ENCODE data around the gene SYMPK. TPM values are rescaled to one million over a fixed set of nuclear protein-coding genes. Genes with fewer than 3 reads are reported as not detected.

Gene SYMPK
- total RNA-seq, 1 donor from 2014 or later, result 93.0 TPM

DNA sequence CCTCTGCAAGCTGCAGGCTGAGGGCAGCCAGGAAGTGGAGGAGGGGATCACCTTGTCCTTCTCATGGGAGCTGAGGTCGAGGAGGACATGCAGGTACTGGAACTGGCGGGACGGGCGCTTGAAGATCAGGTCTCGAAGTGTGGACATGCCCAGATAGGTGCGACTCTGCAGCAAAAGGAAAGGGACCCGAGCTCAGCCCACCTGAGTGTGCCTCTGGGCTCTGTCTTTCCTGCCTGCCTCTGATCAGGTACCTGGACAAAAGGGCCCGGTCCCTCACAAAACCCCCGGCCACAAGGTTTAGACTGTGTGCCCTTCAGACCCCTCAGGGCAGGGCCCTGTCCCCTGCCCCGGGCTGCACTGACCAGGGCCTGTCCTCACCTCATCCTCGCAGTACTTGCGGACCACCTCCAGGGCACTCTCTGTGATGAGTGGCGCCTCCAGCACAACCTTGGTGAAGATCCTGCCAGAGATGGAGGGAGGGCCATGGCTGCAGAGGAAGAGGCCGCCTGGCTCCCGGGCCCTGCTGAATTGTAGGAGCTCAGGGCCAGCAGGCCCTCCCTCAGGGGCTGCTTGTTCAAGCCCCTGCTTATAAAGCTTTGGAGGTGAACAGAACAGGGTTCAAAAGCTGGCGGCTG is 35.4 kb downstream of the SYMPK start:
- H3K4me3 Mint-ChIP-seq, result no peak overlapping the region
- H3K27me3 Mint-ChIP-seq, result no peaks in the 10 kb centered on the region
- H3K9me3 Mint-ChIP-seq, result no peaks in the 10 kb centered on the region
- H3K27ac Mint-ChIP-seq, result no peak overlapping the region
- TF ChIP-seq, protein P1, sequence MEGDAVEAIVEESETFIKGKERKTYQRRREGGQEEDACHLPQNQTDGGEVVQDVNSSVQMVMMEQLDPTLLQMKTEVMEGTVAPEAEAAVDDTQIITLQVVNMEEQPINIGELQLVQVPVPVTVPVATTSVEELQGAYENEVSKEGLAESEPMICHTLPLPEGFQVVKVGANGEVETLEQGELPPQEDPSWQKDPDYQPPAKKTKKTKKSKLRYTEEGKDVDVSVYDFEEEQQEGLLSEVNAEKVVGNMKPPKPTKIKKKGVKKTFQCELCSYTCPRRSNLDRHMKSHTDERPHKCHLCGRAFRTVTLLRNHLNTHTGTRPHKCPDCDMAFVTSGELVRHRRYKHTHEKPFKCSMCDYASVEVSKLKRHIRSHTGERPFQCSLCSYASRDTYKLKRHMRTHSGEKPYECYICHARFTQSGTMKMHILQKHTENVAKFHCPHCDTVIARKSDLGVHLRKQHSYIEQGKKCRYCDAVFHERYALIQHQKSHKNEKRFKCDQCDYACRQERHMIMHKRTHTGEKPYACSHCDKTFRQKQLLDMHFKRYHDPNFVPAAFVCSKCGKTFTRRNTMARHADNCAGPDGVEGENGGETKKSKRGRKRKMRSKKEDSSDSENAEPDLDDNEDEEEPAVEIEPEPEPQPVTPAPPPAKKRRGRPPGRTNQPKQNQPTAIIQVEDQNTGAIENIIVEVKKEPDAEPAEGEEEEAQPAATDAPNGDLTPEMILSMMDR (conservative IDR thresholded peaks at IDR 0.05), result no peak
- DNase-seq (ENCODE audit: extremely low spot score, unreplicated experiment), result no peak
- peaks cover 18% of the 10 kb centered on the region for H3K36me3 Mint-ChIP-seq
- H3K4me1 Mint-ChIP-seq (ENCODE audit: unreplicated experiment), result no peaks in the 10 kb centered on the region

DNA sequence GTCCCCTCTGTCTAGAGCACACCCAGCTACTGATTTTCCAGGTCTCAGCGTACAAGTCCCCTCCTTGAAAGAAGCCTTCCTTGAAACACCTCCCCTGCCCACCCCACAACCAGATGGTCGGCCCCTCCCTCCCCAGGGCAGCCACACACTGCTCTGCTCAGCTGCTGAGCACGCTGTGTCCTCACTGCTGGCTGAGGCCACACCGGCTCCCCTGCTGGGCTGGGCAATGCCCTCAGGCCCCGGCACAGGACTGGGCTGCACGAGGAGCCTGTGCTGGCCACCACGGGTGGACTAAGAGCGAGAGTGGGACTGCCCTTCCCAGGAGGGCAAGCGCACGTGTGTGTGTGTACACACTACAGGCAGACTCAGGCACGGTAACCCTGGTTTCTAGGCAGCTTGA is 36.0 kb downstream of the SYMPK start:
- DNase-seq (ENCODE audit: extremely low spot score, unreplicated experiment), result no peak
- H3K27me3 Mint-ChIP-seq, result no peaks in the 10 kb centered on the region
- no peaks in the 10 kb centered on the region for H3K4me1 Mint-ChIP-seq (ENCODE audit: unreplicated experiment)
- TF ChIP-seq, protein P1 (conservative IDR thresholded peaks at IDR 0.05), result no peak
- H3K9me3 Mint-ChIP-seq, result no peaks in the 10 kb centered on the region
- H3K36me3 Mint-ChIP-seq, result peaks cover 14% of the 10 kb centered on the region
- no peak overlapping the region for H3K4me3 Mint-ChIP-seq
- no peak overlapping the region for H3K27ac Mint-ChIP-seq

DNA sequence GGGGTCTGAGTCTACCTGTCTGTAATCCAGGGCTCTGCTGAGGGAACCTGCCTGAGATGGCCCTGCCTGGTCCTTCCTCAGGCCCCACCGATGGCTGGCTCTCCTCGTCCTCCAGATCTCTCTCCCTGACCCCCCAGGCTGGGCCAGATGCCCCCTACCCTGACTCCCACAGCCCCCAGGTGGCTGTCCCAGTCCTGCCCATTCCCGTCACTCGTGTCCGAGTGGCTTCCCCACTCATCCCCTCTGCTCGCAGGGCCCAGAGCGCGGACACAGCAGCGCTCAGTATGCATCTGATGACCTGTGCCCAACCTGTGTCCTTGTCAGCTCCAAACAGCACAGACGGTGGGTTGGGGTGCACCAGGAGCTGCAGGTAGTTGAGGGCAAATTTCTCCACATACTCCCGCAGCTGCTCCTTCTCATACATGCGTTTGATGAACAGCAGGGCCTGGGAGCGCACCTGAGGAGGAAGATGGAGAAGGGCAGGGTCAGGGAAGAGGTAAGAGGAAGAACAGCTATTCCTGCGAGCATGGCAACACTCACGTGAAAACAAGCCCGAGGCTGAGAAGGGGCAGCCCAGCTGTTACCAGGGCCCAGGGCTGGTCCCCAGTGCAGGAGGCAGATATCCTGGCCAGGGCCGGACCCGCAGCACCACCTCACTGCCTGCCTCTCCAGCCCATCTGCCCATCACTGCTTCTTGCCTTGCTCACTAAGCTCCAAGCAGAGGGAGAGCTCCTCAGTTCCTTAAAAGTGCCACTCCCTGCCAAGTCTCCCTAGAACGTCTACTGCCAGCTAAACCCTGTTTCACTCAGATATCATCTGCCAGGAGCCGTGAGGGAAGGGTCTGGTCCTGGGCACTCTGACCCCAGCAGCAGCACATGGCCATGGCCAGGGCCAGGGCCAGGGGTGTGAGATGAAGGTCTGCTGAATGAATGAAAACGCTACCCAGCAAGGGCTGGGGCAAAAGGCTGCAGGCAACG is 36.7 kb downstream of the SYMPK start:
- Mint-ChIP-seq H3K36me3 (peaks cover 11% of the 10 kb centered on the region), H3K4me1 (ENCODE audit: unreplicated experiment) (no peaks in the 10 kb centered on the region), H3K27me3 (no peaks in the 10 kb centered on the region), H3K4me3 (no peak overlapping the region), H3K9me3 (no peaks in the 10 kb centered on the region), H3K27ac (no peak overlapping the region)
- DNase-seq (ENCODE audit: extremely low spot score, unreplicated experiment), result no peak
- TF ChIP-seq, protein P1 (conservative IDR thresholded peaks at IDR 0.05), result no peak

DNA sequence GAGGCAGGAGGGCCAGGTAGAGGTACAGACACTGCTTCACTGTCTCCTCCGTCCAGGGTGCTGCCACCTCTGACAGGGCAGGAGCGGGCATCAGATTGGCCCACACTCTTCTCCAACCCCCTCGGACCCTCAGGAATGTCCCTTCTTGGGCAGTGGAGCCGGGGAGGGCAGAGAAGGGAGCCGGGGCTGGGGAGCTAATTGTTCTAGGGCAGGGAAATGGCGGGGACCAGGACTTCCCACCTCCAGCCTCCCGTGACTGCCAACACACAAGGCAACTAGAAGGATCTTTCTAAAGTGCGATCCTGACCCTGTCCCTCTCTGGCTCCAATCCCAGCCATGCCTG is 37.7 kb downstream of the SYMPK start:
- no peaks in the 10 kb centered on the region for H3K4me1 Mint-ChIP-seq (ENCODE audit: unreplicated experiment)
- no peak overlapping the region for H3K27ac Mint-ChIP-seq
- H3K36me3 Mint-ChIP-seq, result peaks cover 11% of the 10 kb centered on the region
- no peak overlapping the region for H3K4me3 Mint-ChIP-seq
- no peaks in the 10 kb centered on the region for H3K9me3 Mint-ChIP-seq
- no peaks in the 10 kb centered on the region for H3K27me3 Mint-ChIP-seq
- TF ChIP-seq, protein P1 (conservative IDR thresholded peaks at IDR 0.05), result no peak
- DNase-seq (ENCODE audit: extremely low spot score, unreplicated experiment), result no peak

DNA sequence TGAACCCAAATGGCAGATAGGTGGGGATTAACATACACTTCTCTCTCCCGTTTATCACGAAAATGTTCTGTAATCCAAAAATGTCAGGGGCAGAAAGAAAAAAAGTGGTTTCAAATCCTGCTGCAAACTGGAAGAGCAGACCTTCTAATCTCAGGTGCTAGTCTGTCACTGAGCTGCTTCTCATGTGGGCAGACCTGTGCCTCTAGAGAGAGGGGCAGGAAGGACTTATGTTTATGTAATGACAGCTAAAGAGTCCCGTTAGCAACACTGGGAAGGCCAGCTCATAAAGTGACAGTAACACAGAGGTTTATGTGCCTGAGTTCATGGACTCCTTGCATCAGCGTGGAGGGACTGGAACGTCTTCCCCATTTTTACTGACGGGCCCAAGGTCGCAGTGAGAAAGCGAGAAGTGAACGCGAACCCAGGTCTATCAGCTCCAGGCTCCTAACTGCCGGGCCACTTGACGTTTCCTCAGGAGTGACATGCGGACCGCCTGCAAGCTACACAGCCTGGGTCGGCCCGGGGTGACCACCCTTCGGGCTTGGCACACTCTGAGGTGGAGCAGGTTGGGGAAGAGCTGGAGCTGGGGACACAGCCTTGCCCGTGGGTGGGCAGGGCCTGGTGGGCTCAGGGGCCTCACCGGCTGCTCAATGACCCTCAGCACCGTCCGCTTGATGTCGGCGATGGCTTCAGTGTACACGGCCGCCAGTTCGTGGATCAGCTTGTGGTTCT is 38.2 kb downstream of the SYMPK start:
- DNase-seq (ENCODE audit: extremely low spot score, unreplicated experiment), result no peak
- Mint-ChIP-seq H3K27ac (no peak overlapping the region), H3K4me1 (ENCODE audit: unreplicated experiment) (no peaks in the 10 kb centered on the region), H3K4me3 (no peak overlapping the region), H3K36me3 (peaks cover 11% of the 10 kb centered on the region), H3K27me3 (no peaks in the 10 kb centered on the region), H3K9me3 (no peaks in the 10 kb centered on the region)
- TF ChIP-seq, protein P1 (conservative IDR thresholded peaks at IDR 0.05), result no peak

Data from type B pancreatic cell (in vitro differentiated cells).